ENCODE data around the gene DEGS1. TPM values are rescaled to one million over a fixed set of nuclear protein-coding genes. Genes with fewer than 3 reads are reported as not detected.

Gene DEGS1
- total RNA-seq, 2 experiments from 2014 or later: 32.3 to 33.8 TPM

DNA sequence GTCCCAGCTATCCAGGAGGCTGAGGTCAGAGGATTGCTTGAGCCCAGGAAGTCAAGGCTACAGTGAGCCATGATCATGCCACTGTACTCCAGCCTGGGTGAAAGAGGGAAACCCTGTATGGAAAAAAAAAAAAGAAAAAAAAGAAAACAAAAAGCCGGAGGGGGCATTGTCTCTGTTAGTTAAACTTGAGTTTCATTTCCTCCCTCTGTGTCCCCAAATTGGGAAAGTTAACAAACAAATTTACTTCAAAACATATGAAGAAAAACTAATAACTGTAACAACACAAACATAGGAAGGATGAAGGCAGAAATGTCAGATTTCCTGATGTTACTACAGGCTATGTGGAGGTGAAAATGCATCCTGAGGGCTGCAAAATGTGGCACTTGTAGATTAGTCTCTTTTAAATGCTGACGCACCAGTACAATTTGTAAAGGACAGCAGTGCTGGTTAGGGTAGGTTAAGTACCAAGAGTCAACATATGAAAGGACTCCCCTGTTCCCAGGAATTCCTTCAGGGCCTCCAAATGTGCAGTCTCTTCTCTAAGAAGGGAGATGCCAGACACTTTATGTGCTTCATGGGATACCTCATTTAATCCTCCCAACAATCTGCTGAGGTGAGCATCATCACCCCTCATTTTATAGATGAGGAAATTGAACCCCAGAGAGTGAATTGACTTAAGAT is 52.9 kb downstream of the DEGS1 start:
- peaks cover 9% of the 10 kb centered on the region for H3K36me3 Mint-ChIP-seq (ENCODE audit: low read depth)
- no peak overlapping the region for H3K4me3 Mint-ChIP-seq
- no peak for ATAC-seq
- TF ChIP-seq, protein P1, sequence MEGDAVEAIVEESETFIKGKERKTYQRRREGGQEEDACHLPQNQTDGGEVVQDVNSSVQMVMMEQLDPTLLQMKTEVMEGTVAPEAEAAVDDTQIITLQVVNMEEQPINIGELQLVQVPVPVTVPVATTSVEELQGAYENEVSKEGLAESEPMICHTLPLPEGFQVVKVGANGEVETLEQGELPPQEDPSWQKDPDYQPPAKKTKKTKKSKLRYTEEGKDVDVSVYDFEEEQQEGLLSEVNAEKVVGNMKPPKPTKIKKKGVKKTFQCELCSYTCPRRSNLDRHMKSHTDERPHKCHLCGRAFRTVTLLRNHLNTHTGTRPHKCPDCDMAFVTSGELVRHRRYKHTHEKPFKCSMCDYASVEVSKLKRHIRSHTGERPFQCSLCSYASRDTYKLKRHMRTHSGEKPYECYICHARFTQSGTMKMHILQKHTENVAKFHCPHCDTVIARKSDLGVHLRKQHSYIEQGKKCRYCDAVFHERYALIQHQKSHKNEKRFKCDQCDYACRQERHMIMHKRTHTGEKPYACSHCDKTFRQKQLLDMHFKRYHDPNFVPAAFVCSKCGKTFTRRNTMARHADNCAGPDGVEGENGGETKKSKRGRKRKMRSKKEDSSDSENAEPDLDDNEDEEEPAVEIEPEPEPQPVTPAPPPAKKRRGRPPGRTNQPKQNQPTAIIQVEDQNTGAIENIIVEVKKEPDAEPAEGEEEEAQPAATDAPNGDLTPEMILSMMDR (IDR thresholded peaks at IDR 0.05): no peak
- ChIA-PET CTCF (interaction anchor here (0.7 kb wide), 1 partner anchor 311 kb away, joined by 3 read pairs; no protein-coding TSS in a partner anchor), POLR2A (no interaction called here)
- intact Hi-C loops (cut with micrococcal nuclease): no loop called here
- H3K9me3 Mint-ChIP-seq: no peaks in the 10 kb centered on the region
- no peaks in the 10 kb centered on the region for H3K27me3 Mint-ChIP-seq
- no peaks in the 10 kb centered on the region for H3K4me1 Mint-ChIP-seq (ENCODE audit: low read depth)
- no peak overlapping the region for H3K27ac Mint-ChIP-seq
- DNase-seq: no peak

DNA sequence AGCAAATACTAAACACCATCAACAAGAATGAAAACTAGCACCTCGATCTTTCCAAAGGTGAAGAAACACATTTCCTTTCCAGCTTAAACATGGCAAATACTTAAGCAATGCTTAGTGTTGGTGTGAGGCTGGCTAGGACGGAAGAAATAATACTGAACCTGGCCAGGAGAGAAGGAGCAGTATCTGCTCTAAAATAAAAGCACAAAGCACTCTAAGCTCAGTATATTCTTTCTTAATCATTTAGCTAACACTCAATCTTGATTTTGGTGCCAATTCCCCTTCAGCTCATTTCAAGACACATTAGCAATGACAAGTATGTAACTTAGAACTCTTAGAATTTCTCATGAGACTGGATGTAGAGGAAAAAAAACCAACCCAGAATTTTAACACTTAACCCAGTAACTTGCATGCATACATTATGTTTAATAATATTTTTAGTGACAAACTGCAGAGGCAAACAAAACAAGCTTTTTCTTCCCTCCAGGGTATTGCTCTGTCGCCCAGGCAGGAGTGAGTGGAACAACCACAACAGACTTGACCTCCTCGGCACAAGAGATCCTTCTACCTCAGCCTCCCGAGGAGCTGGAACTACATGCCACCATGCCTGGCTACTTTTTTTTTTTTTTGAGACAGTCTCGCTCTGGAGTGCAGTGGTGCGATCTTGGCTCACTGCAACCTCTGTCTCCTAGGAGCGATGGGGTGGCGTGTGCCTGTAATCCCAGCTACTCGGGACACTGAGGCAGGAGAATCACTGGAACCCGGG is 54.3 kb downstream of the DEGS1 start:
- intact Hi-C loops (cut with micrococcal nuclease): no loop called here
- H3K9me3 Mint-ChIP-seq: no peaks in the 10 kb centered on the region
- DNase-seq (no peak), ATAC-seq (no peak)
- ChIA-PET CTCF (no interaction called here), POLR2A (interaction anchor here (0.6 to 0.8 kb wide), 3 partner anchors 30 to 163 kb away, joined by 3 read pairs; no protein-coding TSS in a partner anchor)
- H3K36me3 Mint-ChIP-seq (ENCODE audit: low read depth): peaks cover 7% of the 10 kb centered on the region
- no peaks in the 10 kb centered on the region for H3K4me1 Mint-ChIP-seq (ENCODE audit: low read depth)
- H3K4me3 Mint-ChIP-seq: no peak overlapping the region
- TF ChIP-seq, protein P1 (IDR thresholded peaks at IDR 0.05): no peak
- no peak overlapping the region for H3K27ac Mint-ChIP-seq
- no peaks in the 10 kb centered on the region for H3K27me3 Mint-ChIP-seq

DNA sequence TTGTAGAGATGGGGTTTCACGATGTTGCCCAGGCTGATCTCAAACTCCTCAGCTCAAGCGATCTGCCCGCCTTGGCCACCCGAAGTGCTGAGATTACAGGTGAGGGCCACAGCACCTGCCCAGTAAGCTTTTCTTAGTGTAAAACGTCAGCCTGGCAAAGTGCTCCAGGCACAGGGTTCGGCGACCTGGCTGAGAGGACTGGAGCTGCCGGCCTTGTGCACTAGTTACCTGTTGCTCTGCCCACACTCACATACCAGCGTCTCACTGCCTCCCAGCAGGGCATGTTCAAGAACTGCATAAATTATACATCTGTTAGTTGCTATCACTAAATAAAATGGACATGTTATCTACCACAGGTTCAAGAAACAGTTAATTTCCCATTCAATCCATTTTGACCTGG is 55.2 kb downstream of the DEGS1 start:
- Mint-ChIP-seq H3K36me3 (ENCODE audit: low read depth) (peaks cover 3% of the 10 kb centered on the region), H3K27me3 (no peaks in the 10 kb centered on the region), H3K4me3 (no peak overlapping the region), H3K9me3 (no peaks in the 10 kb centered on the region), H3K27ac (no peak overlapping the region), H3K4me1 (ENCODE audit: low read depth) (no peaks in the 10 kb centered on the region)
- DNase-seq (no peak), ATAC-seq (no peak)
- POLR2A ChIA-PET: interaction anchor here (0.8 to 0.9 kb wide), 2 partner anchors 14 to 29 kb away, joined by 3 read pairs; no protein-coding TSS in a partner anchor
- TF ChIP-seq, protein P1 (IDR thresholded peaks at IDR 0.05): no peak
- intact Hi-C loops (cut with micrococcal nuclease): no loop called here
- CTCF ChIA-PET: no interaction called here

DNA sequence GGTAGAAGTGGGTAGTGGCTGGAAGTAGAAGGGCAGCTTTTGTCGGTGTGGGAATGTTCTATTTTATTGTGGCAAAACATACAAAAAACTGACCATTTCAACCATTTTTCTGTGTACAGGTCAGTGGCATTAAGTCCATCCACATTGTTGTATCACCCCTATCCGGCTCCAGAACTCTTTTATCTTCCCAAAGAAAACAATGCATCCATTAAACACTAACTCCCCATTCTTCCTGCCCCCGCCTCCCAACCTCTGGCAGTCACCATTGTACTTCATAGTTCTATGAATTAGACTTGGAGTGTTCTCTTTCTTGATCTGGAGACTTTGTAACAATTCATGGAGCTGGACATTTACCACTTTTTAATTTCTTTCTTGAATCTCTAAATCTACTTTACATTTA is 55.7 kb downstream of the DEGS1 start:
- TF ChIP-seq, protein P1 (IDR thresholded peaks at IDR 0.05): no peak
- no peak for DNase-seq
- intact Hi-C loops (cut with micrococcal nuclease): no loop called here
- no peaks in the 10 kb centered on the region for H3K27me3 Mint-ChIP-seq
- no peak overlapping the region for H3K27ac Mint-ChIP-seq
- ChIA-PET POLR2A (interaction anchor here (0.9 kb wide), 1 partner anchor 13 kb away, joined by 3 read pairs; no protein-coding TSS in a partner anchor), CTCF (no interaction called here)
- H3K36me3 Mint-ChIP-seq (ENCODE audit: low read depth): peaks cover 3% of the 10 kb centered on the region
- H3K4me1 Mint-ChIP-seq (ENCODE audit: low read depth): no peaks in the 10 kb centered on the region
- H3K9me3 Mint-ChIP-seq: no peaks in the 10 kb centered on the region
- H3K4me3 Mint-ChIP-seq: no peak overlapping the region
- no peak for ATAC-seq

Other genes with a start within 250 kb of the DEGS1 start
- gene FBXO28, start 69.1 kb upstream of the DEGS1 start, total RNA-seq: 10 to 100 TPM; 21.5 to 21.7 TPM
- gene NVL, start 146.9 kb downstream of the DEGS1 start, total RNA-seq: 10 to 100 TPM; 37.7 to 40.4 TPM
- gene CNIH4, start 173.6 kb downstream of the DEGS1 start, total RNA-seq: 10 to 100 TPM; 44.8 to 45.1 TPM

Measured in activated CD8-positive, alpha-beta T cell treated with anti-CD3 and anti-CD28 coated beads for 36 hours (primary cell).